ENCODE measurements around the gene PREB.

Gene PREB

GRCh38 chr2:27095745-27096651 lies 38.4 kb downstream of the PREB start:
- DNase-seq (ENCODE audit: low read depth in 2 of 2): peak; percentile 19 to 29

- no peak for DNase-seq (ENCODE audit: low read depth in 2 of 2)
These were observed 39.0 kb downstream of the PREB start for GRCh38 chr2:27095427-27095744.

GRCh38 chr2:27094353-27094984 lies 40.0 kb downstream of the PREB start:
- DNase-seq (ENCODE audit: low read depth in 2 of 2): no peak

GRCh38 chr2:27093430-27094352 lies 40.7 kb downstream of the PREB start:
- no peak for DNase-seq (ENCODE audit: low read depth in 2 of 2)

- DNase-seq (ENCODE audit: low read depth in 2 of 2): no peak
These were observed 41.6 kb downstream of the PREB start for GRCh38 chr2:27092696-27093429.

GRCh38 chr2:27091746-27092695 lies 42.4 kb downstream of the PREB start:
- DNase-seq (ENCODE audit: low read depth in 2 of 2): no peak

- no peak for DNase-seq (ENCODE audit: low read depth in 2 of 2)
These were observed 45.1 kb downstream of the PREB start for GRCh38 chr2:27089111-27089954.

GRCh38 chr2:27088634-27089033 lies 45.8 kb downstream of the PREB start:
- DNase-seq (ENCODE audit: low read depth in 2 of 2): no peak

- DNase-seq (ENCODE audit: low read depth in 2 of 2): no peak
These were observed 46.5 kb downstream of the PREB start for GRCh38 chr2:27087823-27088410.

GRCh38 chr2:27086724-27087593 lies 47.5 kb downstream of the PREB start, which contains the start of gene KHK:
KHK (plus strand) TSS chr2:27086772; CDS start chr2:27087260, 488 bp downstream.
- no peak for DNase-seq (ENCODE audit: low read depth in 2 of 2)

GRCh38 chr2:27086090-27086723 lies 48.2 kb downstream of the PREB start:
- DNase-seq (ENCODE audit: low read depth in 2 of 2): peak; percentile 93 to 97

- DNase-seq (ENCODE audit: low read depth in 2 of 2): peak; percentile 24 to 30
These were observed 48.8 kb downstream of the PREB start for GRCh38 chr2:27085673-27086089.

GRCh38 chr2:27085062-27085672 lies 49.3 kb downstream of the PREB start:
- DNase-seq (ENCODE audit: low read depth in 2 of 2): no peak

- DNase-seq (ENCODE audit: low read depth in 2 of 2): no peak
These were observed 50.0 kb downstream of the PREB start for GRCh38 chr2:27084297-27085061.

GRCh38 chr2:27083410-27084296 lies 50.8 kb downstream of the PREB start:
- DNase-seq (ENCODE audit: low read depth in 2 of 2): no peak

All from stimulated activated CD4-positive, alpha-beta T cell treated with anti-CD3 and anti-CD28 coated beads, Interleukin-4, amount 100 ng/mL, for 48 hours (primary cell).